SK-N-DZ (cell line): ENCODE data around the gene TRIM33.
"Not testable (repeated sequence)": the region's sequence is repeated elsewhere in the genome, so short reads cannot be mapped to it uniquely, and the experiment has no call there.

Experiments used
- DNase-seq: peaks from one replicate; pipeline ENCODE4 v3.0.0-alpha.2; 2015; ENCODE audit warnings: low spot score

Gene TRIM33

DNA sequence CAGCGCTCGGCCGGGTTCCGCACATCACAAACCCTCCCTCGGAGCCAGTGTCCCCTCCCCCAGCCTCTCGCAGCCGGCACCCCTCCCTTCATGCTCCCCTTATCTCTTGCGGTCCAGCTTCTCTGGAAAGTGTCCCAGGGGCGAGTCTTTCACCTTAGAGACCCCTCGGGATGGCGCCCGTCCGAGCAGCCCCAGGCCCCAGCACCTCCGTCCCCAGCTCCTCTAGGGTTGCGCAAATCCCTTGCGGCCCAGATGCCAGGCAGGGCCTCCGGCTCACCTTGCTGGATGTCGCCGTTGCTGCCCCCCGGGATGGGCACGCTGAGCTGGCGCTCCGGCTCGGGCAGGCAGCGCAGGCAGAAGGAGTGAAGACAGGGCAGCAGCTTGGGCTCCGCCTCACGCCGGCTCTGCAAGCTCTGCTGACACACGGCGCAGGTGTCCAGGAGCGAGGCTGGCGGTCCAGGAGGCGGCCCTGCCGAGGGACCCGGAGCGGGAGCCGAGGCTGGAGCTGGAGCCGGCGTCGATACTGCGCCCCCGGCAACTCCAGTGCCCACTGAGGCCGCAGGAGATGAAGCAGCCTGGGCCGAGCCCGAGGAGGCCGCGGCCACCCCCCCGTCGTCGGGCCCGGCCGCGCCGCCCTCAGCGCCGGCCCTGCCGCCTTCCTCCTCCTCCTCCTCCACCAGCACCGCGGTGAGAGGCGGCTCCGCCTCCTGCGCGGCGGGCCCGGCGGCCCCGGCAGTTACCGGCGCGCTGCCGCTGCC, 550 bp downstream of the TRIM33 start:
- peak; percentile 23 for DNase-seq

DNA sequence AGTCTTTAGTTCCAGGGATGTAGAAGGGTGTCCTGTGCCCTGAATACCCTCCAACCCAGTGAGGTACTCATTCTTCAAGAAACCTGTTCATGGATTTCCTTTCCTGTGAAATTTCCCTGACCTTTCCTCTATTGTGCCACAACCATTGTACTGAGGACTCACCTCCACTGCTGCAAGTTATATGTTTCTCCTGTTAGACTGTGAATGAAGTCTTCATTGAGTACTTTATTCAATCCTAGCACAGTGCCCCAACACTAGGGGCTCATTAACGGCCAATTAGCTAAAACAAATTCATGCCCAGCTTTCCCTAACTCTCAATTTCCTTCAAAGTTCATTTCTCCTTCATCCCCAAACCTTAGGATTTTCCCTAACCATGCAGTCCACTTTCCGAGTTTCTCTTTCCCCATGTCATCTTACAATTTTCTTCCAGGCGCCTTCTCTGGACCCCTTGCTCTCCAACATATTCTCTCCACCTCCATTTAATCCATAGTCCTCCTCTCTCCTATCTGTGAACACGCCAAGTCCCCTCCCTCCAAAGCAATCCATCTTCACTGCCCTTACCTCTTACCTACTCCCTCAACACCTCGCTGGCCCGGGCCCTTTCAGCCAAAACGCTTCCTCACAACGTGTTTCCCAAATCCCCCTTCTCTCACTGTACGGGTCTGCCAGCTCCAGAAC, 1.3 kb downstream of the TRIM33 start:
- no peak for DNase-seq

DNA sequence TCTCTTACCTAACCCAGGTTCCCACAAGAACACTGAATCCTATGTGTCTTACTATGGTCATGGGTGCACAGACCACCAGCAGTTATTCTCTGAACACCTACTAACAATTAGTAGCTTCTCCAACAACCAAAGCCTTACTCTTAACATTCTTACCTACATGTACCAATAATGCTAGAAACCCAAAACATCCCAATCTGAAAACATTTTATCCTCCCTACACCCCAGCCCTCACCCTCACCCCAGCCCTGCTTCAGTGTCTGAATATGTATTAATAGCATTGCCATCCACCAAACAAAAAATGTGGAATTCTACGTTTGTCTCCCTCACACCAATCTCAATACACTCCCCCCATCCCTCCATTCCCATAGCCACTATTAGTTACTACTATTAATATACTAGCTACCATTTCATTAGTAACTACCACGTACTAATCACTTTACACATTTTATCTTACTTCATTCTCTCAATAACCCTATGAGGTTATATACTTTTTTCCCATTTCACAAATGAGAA, 2.6 kb downstream of the TRIM33 start:
- DNase-seq, result no peak

DNA sequence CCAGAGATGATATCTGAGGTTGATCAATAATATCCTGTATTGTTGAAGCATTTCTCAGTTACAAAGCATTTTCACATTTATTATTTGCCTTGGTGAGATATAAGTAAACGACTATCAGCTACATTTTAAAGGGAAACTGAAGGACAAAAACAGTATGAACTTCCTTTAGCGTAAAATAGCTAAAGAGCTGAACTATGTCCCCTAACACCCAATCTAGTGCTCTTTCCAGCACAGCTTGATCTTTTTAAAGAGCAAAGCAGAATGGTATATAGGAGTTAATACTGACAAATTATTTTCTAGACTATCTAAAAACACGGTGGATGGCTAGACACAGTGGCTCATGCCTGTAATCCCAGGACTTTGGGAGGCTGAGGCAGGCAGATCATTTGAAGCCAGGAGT, 3.5 kb downstream of the TRIM33 start:
- no peak for DNase-seq

DNA sequence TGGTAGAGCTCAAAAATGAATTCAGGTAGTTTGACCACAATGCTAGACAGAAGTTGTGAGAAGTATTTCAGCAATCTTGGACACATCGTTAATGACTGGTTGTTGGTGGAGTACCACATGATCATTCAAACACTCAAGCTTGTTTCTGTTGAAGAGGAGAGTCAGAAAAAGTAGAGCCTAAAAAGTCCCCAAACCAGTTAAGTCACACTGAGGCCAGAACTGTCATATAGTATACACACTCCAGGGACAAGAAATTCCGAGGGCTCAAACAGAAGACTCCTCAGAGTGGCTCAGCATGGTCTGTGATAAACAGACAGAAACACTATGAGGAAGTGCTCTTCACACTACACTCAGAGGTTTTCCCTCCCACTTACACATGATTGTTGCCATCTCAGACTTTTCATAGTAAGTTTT, 5.8 kb downstream of the TRIM33 start:
- no peak for DNase-seq

DNA sequence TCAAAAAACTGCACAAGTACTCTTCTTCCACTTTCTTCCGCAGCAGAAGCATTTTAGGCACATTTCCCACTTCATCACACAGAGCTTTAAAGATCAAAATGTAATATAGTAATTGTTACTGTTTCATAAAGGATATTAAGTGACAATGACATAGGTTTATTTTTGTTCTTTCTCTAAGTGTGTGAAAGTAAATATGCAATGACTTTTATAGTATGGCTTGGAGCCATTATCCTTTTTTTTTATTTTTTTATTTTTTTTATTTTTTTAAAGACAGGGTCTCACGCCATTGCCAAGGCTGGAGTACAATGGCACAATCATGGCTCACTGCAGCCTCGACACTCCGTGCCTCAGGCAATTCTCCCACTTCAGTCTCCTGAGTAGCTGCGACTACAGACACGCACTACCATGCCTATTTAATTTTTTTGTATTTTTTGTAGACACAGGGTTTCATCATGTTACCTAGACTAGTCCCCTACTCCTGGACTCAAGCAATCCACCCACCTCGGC, 7.0 kb downstream of the TRIM33 start:
- DNase-seq, result no peak

DNA sequence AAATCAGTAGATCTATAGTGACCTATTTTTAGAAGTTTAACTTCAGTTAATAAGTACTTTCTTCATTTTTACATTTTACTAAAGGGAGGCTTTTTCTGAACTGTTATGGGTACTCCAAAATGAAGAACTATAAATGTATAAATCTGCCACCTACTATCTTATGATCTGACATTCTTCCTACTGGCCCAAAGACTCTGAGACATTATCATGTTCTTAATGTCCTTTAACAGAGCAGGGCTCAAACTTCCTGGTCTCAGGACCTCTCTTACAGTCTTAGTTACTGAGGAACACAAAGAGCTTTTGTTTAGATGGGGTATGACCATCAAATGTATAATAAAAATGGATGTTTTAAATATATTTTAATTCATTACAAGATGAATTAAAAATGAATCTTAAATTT, 8.9 kb downstream of the TRIM33 start:
- DNase-seq, result no peak

DNA sequence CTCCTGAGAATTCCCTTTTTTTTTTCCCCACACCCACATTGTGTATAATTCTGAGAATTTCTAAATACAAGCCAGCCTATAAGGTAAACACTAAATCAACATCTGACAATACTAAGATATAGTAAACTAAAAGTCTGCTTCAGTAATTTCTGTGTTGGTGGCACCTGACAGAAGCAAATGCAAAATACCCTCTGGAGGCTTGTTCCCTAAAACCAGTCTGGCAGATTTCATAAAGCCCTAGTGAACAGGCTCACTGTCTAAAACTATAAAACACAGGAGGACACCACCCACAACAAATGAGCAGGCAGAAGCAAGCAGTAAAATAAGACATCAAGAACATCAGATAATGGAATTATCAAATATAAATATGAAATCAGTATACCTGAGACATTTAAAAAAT, 11.5 kb downstream of the TRIM33 start:
- DNase-seq, result no peak

DNA sequence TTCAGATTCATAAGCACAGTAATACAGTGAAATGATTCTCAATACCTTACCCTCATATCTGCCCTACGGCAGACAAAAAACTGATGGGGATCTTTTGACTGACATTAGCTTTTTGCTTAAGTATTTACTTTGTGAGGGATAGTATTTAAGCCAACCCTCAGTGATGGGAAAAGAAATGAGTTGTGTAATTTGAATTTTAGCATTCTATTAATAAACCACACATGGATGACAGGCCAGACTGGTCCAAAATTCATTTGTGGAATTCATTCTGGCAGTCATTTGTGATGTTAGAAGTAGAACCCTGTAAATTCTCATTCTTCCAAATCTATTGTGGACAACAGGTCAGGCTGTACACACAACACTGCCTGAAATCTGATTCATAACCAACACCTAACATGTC, 14.9 kb downstream of the TRIM33 start:
- no peak for DNase-seq

DNA sequence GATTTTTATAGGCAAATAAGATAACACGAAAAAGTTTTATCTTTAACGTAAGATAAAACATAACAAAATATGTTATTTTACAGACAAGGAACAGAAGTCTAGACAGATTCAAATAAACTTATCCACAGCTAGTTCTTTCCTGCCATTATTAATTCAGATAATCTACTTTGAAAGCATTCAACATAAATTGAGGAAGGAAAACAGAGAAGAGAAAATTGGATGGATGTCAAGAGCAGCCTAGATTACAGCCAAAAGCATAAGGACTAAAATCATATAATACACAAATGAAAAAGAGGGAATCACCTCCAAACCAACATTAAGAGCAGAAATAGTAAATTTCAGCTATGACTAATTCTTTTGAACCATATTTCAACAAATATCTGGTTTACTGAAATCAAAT, 15.5 kb downstream of the TRIM33 start:
- DNase-seq, result no peak

DNA sequence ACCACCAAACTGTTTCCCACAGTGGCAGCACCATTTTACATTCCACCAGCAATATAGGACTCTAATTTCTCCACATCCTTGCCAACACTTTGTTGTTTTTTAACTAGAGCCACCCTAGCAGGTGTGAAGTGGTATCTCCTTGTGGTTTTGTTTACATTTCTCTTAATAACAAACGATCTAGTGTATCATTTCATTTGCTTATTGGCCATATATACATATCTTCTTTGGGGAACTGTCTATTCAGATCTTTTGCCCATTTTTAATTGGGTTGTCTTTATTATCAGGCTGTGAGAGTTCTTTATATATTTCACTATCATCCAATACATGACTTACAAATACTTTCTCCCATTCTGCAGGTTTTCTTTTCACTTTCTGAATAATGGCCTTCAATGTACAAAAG, 18.0 kb downstream of the TRIM33 start:
- no peak for DNase-seq

DNA sequence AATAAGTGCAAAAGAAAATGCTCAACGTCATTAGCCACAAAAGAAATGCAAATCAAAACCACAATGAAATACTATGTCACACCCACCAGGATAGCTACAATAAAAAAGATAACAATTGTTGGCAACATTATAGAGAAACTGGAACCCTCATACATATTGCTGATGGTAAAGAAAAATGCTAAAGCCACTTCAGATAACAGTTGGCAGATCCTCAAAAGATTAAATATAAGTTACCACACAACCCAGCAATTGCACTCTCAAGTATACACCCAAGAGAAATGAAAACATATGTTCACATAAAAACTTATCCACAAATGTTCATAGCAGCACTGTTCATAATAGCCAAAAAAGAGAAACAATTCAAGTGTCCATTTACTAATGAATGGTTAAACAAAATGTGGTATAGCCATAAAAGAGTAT, 20.7 kb downstream of the TRIM33 start:
- DNase-seq, result no peak

DNA sequence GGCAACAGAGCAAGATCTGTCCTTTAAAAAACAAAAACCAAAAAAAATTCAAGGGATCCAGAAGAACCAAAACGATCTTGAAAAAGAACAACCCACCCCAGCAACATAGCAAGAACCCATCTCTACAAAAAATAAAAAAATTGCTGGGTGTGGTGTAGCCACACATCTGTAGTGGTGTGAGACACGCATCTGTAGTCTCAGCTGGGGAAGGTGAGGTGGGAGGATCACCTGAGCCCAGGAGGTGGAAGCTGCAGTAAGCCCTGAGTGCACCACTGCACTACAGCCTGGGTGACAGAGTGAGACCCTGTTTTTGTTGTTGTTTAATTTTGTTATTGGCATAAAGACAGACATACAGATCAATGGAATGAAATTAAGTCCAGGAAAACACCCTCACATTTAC, 22.3 kb downstream of the TRIM33 start:
- no peak for DNase-seq

DNA sequence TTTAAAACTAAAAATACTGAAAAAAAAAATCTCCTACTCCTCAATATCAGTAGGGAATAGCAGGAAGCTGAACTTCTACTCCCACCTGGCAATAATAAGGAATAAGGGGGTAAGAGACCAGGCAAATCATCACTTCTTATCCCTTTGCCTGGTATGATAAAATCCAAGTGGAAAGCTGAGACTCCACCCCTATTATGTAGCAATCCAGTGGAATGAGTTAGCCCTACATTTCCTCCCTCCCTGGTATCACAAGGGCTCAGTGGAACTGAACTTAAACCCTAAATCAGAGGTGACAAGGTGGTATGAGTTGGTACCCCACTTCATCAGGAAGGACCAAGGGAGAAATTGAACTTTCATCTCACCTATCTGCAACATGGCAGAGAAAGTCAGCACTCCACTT, 25.7 kb downstream of the TRIM33 start:
- DNase-seq, result no peak

DNA sequence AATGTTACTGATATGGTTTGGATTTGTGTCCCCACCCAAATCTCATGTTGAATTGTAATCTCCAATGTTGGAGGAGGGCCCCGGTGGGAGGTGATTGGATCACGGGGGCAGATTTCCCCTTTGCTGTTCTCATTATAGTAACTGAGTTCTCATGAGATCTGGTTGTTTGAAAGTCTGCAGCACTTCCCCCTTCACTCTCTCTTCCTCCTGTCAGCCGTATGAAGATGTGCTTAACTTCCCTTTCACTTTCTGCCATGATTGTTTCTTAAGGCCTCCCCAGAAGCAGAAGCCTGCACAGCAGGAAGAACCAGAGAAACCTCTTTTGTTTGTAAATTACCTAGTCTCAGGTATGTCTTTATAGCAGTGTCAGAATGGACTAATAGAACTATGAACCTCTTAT, 28.4 kb downstream of the TRIM33 start:
- no peak for DNase-seq

DNA sequence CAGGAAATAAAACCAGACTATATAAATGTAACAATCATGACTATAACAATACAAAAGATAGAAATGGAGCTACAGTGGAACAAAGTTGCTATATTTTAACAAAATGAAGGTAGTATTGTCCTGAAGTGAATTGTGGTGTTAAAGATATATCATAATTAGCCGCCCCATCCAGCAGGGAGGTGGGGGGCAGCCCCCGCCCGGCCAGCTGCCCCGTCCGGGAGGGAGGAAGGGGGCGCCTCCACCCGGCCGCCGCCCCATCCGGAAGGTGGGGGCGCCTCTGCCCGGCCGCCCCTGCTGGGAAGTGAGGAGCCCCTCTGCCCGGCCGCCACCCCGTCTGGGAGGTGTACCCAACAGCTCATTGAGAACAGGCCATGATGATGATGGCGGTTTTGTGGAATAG, 31.4 kb downstream of the TRIM33 start:
- DNase-seq, result not testable (repeated sequence)

DNA sequence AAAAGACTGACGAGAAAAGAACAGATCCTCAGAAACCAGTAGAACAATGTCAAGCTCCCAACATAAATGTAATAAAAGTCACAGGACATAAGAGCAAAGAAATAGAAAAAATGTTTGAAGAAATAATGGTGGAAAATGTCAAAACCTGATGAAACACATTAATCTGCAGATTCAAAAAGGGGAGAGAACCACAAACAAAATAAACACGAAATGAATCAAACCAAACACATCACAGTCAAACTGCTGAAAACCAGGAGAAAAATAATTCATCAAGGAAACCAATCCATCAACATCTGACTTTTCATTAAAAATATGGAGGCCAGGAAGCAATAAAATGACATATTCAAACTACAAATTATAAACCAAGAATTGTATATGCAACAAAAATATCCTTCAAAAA, 31.9 kb downstream of the TRIM33 start:
- no peak for DNase-seq

DNA sequence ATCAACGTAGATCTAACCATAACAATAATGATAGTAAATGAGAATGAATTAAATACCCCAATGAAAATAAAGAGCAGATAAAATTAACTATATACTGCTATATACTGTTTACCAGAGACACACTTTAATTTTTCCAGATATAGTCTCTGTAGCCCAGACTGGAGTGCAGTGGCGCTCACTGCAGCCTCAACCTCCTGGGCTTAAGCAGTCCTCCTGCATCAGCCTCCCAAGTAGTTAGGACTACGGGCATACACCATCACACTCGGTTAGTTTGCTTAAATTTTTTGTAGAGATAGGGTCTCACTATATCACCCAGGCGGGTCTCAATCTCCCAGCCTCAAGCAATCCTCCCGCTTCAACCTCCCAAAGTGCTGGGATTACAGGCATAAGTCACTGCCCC, 37.2 kb downstream of the TRIM33 start:
- no peak for DNase-seq

DNA sequence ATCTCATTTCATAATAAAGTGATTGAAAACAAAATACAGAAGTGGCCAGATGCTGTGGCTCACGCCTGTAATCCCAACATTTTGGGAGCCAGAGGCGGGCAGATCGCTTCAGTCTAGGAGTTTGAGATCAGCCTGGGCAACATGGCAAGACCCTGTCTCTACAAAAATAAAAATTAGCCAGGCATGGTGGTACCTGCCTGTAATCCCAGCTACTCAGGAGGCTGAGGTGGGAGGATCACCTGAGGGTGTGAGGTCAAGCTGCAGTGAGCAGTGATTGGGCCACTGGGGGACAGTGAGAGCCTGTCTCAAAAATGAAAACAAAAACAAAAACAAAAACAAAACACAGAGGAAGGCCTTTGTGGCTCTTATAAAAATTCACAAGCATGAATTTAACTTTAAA, 38.6 kb downstream of the TRIM33 start:
- DNase-seq, result no peak

DNA sequence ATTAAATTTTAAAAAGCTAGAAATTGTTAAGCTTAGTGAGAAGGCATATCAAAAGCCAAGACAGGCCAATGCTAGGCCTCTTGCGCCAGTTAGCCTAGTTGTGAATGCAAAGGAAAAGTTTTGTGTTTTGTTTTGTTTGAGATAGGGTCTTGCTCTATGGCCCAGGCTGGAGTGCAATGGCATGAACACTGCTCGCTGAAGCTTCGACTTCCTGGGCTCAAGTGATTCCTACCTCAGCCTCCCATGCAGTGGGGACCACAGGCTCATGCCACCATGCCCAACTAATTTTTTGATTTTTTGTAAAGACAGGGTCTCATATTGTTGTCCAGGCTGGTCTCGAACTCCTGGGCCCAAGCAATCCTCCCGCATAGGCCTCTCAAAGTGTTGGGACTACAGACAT, 40.3 kb downstream of the TRIM33 start:
- no peak for DNase-seq

DNA sequence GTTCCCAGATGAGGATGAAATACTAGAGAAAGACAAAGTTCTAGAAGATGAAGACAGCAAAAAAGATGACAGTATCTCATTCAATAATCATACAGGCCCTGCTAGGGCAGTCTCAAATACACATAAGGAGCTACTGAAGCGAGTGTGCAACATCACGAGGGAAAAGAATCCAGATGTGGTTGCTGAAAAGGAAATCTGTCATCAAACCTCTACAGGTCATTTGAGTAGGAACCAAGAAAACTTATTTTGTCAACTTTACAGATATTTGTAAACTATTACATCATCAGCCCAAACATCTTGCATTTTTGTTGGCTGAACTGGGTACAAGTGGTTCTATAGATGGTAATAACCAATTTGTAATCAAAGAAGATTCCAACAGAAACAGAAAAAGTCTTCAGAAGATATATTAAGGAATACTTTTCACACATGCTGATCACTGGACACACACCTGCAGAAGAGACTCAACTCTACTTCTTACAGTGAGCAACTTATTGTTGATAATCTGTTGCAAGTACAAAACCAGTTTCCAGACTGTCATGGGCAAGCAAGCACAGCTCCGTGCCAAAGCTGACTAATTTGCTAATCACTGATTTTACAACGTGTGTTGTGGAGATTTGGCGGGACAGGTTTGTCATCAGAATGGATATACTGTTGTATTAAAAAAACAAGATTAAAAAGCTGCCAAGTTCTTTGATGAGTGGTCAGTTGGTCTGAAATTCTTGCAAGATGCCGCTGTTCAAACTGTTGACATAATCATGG, 42.1 kb downstream of the TRIM33 start:
- no peak for DNase-seq

DNA sequence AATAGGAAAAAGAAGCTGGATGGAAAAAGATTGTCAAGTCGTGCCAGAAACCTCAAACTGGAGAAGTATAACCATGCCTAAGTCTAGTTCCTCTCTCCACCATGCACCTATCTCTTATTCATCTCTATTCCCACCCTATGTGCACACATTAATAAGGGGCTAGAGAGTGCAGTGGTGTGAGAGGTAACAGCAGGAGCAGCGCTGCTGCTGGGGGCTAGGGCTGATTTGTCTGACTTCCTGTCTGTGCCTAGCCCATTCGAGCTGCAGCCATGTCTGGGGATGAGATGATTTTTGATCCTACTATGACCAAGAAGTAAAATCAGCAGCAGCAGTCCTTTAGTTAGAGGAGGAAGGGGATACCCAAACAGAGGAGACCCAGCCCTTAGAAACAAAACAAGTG, 43.0 kb downstream of the TRIM33 start:
- DNase-seq, result no peak
